HG02610 (cell line): ENCODE results near the gene KCNK15.
"Not testable (repeated sequence)": the region's sequence is repeated elsewhere in the genome, so short reads cannot be mapped to it uniquely, and the experiment has no call there.

Experiments
- ATAC-seq: cut with Tn5 transposase; IDR thresholded peaks from one replicate; pipeline ENCODE4 v1.9.1; 2021; ENCODE audit warnings: mild to moderate bottlenecking, moderate library complexity; ENCODE audit not compliant: unreplicated experiment

The KCNK15 gene

DNA sequence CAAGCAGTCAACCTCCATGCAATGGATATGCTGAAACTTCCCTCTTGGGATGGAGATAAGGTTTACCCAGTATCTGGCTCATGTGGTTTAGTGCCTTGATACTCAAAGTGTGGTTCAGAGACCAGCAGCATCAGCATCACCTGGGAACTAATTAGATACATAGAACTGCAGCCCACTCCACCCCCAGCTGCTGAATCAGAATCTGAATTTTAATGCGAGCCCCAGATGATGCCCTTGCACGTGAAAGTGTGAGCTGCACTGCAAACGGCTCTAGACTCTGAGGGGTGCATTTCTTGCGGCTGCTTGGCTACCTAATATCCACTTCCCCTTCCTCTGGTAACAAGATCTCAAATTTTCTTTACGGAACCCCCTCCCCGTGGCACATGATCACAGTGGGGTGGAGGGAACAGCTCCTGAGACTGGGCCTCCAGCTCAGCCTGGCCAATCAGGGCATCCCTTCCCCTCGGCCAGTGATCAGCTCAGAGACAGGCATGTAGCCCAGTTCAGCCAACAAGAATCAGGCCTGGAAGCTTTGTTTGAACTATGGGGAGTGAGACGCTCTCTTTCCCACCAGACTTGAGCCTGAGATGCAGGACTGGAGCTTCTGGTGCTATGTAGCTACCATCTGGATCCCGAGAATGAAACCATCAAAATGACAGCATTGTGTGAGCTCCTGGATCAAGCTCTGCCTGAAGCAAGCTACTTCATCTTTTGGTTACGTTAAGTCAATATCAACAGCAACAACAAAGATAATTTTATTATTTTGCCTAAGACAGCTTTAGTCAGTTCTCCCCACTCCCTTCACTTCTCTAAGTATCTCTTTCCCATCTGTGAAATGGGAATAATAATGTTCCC lies 12.8 kb downstream of the KCNK15 start:
- ATAC-seq: no peak

DNA sequence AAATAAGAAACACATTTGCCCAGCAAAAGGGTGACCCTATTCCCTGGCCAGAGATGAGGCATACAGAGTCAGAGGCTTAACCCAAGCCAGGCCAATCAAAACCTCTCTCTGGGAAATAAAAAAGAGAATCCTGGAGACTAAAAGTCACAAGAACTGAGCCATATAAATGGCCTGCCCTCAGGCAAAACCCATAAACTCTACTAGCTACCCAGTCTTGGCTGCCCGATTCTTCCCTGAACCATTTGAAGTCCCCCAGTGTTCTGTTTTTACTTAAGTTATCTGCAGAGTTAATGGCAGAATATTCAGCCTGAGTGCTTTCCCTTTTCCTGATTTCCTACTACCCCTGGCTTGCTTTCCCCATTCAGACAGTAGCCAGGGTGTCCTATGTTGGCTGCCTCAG lies 13.9 kb downstream of the KCNK15 start:
- no peak for ATAC-seq

- ATAC-seq: no peak
Observed at GRCh38 chr20:44761423-44761822, 15.8 kb downstream of the KCNK15 start.

GRCh38 chr20:44762466-44763140 lies 16.9 kb downstream of the KCNK15 start:
- ATAC-seq: no peak

GRCh38 chr20:44763798-44764197 lies 18.1 kb downstream of the KCNK15 start:
- not testable (repeated sequence) for ATAC-seq

DNA sequence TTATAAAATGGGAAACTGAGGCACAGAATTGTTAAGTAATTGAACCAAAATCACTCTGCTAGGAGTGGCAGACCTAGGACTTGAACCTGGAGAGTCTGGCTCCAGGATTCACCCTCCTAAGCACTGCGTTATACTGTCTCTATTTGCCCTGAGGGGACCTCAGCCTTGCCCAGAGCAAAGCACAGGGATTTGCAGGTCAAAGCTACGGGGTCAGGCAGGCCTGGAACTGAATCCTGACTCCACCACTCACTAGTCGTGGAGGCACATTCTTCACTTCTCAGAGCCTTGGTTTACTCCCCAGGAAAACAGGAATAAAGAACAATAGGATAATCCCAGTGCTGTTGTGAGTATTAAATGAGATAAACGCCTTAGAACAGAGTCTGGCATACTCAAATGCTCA lies 19.4 kb downstream of the KCNK15 start:
- no peak for ATAC-seq

DNA sequence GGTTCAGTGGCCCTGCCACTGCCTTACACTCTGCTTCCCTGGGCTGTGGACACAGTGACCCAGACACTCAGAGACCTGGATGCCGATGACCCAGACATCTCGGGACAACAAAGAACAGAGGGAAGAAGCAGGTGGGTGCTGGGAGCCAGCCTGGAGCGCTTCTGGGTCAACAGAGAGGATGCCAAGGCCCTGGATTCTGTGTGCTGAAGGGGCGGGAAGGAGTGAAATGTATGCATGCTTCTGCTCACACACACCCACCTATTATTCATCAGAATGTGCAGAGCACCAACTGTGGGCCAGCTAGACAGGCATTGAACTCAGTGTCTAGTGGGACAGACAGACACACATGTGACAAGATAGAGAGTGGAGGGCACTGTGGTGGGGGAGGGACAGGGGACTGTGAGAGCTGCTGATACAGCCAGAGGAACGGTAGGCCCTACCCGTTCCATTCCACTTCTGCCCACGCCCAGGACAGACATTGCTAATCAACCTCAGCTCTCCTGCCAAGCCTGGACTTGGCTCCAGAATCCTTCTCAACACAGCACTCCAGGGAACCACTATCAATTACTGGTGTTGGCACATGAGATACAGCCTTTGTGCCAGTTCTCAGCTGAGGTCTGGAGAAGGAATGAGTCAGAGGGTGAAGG lies 20.2 kb downstream of the KCNK15 start:
- ATAC-seq: no peak

- no peak for ATAC-seq
Observed at GRCh38 chr20:44768256-44768655, 22.6 kb downstream of the KCNK15 start.

GRCh38 chr20:44768854-44769480 lies 23.3 kb downstream of the KCNK15 start:
- no peak for ATAC-seq

DNA sequence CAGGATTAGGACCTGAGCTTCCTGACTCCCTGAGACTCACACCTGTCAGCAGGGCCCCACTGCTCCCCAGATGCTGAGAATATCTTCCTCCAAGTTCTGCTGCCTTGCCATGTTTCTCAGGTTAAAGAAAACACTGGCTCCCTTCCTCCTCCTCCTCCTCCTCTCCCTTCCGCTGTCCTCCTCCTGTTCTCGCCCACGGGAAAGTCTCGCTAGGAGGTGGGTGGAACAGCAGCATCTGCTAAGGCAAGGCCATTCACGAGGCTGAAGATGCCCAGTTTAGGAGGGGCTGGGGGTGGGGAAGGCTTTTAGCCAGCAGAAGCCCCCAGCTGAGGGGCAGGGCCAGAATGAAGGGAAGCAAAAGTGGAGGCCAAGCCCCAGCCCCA lies 23.8 kb downstream of the KCNK15 start:
- no peak for ATAC-seq

DNA sequence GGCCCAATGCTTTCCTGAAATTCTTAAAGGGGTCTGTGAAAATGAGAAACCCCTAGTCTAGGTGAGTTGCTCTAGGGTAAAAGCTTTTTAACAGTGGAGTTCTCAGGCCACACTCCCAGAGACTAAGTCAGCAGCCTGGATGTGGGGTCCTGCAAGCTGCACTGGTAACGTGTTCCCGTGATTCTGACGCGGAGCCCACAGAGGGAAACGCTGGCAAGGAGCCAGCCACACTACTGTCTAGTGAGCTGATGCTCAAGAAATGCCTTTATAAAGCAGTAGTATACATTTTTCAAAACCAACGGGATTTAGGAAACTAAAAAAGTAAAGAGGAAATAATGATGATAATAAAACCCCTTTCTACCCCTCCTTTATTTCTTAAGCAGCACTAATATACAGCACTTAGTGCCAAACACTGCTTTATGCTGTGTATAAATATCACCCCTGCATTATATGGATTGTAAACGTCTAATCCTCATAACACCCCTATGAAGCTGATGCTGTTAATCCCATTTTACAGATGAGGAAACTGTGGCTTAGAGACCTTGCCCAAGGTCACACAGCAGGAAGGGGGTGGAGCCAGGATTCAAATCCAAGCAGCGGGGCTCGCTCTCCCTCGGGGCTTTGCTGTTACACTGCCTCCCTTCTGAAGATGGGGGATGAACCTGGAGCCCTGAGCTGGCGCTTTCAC lies 25.0 kb downstream of the KCNK15 start:
- ATAC-seq: no peak

DNA sequence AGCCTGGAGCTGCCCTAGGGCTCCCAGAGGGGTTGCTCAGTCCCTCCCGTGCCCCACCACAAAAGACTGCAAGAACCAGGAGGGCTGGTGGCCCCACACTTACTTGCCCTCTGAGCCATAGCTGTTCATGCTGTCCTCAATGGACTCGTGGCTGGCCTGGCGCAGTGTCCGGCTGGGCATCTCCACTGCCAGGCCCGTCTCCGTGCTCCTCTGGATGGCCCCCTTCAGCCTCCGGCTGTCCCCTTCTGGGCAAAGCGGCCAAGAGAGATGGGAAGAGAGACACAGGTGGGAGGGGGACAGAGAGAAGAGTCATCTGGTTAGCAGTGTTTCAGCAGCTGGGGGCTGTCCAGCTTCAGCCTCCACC lies 25.5 kb downstream of the KCNK15 start:
- ATAC-seq: no peak

DNA sequence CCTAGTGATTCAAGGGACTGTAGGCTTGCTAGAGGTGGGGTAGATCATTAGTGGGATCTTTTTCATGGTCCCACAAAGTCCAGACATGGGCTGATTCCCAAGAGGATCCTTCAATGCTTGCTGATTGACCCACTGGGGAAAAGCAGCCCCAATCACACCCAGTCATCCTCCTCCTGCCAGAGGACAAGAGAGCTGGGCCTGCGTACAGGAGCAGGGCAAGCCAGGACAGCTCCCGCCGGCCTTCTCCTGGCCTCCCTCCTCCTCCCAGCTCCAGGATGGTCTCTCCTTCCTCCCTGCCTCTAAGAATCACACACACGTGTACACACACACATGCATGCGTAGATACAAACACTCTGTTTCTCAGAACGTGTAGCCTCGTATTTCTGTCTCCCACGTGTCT lies 27.0 kb downstream of the KCNK15 start:
- no peak for ATAC-seq

- ATAC-seq: no peak
Observed at GRCh38 chr20:44773070-44773829, 27.6 kb downstream of the KCNK15 start.

DNA sequence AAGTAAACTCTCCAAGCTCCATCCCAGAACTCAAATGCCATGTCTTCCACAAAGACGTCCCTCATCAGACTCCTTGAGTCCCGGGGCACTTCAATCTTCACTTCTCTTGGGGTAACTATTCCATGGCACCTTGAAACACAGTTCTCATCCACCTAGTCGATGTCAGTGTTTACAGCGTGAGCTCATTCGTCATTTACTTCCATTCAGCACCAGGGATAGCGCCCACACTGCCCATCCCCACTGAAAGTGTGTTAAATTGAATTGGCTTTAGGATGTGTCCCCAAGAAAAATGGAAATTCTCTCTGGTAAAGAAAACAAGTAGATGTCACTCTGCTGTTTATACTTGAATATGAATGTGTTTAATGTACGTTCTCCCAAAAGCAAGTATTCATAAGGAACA lies 31.3 kb downstream of the KCNK15 start:
- no peak for ATAC-seq

DNA sequence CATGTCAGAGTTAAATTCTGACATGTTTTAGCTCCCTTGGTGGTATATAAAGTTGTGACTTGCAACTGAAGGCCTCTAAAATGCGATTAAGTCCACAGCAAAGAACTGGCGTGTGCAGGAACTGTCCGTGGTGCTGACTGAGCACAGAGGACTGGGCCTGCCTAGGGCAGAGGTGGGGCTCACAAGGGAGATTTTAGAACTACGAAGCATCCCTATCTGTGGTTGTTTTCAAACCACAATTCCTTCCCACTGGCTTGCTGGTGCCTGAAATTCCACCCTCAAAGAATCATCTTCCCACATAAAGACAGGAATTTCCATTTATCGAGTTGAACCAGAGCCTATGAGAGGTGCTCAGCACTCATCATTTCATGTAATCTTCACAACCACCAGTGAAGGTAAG lies 34.6 kb downstream of the KCNK15 start:
- no peak for ATAC-seq

DNA sequence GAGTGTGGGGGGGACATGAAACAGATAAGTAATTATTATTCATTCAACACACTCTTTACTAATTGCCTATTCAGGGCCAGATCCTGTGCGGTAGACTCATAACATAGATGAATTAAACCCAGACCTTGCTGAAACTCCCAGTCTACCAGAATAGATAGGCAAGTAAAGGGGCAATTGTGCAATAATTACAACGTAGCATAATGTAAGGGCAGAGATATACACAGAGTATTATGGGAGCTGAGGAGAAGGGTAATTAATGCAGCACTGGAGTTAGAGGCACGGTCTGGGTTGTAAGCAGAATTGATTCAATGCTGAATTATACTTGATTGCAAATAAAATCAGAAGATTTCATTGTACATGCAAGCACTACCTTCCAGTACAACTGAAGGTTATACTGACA lies 35.5 kb downstream of the KCNK15 start:
- ATAC-seq: no peak

GRCh38 chr20:44781791-44782190 lies 36.1 kb downstream of the KCNK15 start:
- ATAC-seq: no peak

GRCh38 chr20:44784688-44785087 lies 39.0 kb downstream of the KCNK15 start:
- no peak for ATAC-seq

GRCh38 chr20:44785768-44786167 lies 40.1 kb downstream of the KCNK15 start:
- no peak for ATAC-seq
